ENCODE data around the gene AMTN. TPM values are rescaled to one million over a fixed set of nuclear protein-coding genes. Genes with fewer than 3 reads are reported as not detected.
"Not testable (repeated sequence)": the region's sequence is repeated elsewhere in the genome, so short reads cannot be mapped to it uniquely, and the experiment has no call there.

The AMTN gene
- polyA plus RNA-seq, 2 of the 4 experiments (the other 2 are of a cell fraction) = not detected

DNA sequence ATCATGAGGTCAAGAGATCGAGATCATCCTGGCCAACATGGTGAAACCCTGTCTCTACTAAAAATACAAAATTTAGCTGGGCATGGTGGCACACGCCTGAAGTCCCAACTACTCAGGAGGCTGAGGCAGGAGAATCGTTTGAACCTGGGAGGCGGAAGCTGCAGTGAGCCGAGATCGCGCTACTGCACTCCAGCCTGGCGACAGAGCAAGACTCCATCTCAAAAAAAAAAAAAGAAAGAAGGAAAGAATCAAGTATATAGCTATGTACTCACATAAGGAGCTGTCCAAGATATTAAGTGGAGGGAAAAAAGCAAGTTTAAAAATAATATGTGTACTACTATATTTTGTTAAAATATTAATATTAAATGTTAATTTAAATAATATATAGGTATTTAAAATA, 16.5 kb upstream of the AMTN start:
- POLR2A ChIA-PET; FAIRE-seq; H3K4me3 ChIP-seq; DNase-seq (ENCODE audit: low read depth in 1 of 2, low spot score in 1 of 2); H3K4me2 ChIP-seq; H3K9me3 ChIP-seq; H3K4me1 ChIP-seq; ATAC-seq; H3K27ac ChIP-seq; CTCF ChIA-PET: not testable (repeated sequence)
- 17% methylated on average over 8 of the region's 8 CpGs for WGBS (ENCODE audit: missing lambda C conversion rate)
- TF ChIP-seq, protein P1, sequence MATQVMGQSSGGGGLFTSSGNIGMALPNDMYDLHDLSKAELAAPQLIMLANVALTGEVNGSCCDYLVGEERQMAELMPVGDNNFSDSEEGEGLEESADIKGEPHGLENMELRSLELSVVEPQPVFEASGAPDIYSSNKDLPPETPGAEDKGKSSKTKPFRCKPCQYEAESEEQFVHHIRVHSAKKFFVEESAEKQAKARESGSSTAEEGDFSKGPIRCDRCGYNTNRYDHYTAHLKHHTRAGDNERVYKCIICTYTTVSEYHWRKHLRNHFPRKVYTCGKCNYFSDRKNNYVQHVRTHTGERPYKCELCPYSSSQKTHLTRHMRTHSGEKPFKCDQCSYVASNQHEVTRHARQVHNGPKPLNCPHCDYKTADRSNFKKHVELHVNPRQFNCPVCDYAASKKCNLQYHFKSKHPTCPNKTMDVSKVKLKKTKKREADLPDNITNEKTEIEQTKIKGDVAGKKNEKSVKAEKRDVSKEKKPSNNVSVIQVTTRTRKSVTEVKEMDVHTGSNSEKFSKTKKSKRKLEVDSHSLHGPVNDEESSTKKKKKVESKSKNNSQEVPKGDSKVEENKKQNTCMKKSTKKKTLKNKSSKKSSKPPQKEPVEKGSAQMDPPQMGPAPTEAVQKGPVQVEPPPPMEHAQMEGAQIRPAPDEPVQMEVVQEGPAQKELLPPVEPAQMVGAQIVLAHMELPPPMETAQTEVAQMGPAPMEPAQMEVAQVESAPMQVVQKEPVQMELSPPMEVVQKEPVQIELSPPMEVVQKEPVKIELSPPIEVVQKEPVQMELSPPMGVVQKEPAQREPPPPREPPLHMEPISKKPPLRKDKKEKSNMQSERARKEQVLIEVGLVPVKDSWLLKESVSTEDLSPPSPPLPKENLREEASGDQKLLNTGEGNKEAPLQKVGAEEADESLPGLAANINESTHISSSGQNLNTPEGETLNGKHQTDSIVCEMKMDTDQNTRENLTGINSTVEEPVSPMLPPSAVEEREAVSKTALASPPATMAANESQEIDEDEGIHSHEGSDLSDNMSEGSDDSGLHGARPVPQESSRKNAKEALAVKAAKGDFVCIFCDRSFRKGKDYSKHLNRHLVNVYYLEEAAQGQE (IDR thresholded peaks at IDR 0.05) = peak; percentile 55

DNA sequence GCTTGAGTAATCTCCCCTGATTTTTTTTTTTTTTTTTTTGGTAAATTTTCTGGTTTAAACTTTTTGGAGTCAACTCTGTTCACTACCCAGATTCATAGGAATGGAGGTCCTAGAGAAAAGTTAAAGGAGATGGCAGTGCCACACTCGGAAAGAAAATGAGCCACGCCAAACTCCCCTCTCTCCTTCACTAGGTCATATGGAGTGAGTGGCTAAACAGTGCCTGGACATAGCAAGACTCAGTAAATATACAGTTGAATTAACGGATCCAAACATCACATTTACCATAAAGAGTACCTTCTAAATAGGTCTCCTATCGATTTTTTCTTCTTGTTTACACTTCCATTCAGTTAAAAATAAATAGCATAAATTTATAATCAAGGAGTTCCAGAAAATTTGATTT, 13.6 kb upstream of the AMTN start:
- WGBS (ENCODE audit: missing lambda C conversion rate) = 27% methylated on average over 4 of the region's 4 CpGs
- CTCF ChIA-PET = no interaction called here
- Histone ChIP-seq H3K4me3 (no peak overlapping the region), H3K27ac (no peak overlapping the region), H3K9me3 (no peaks in the 10 kb centered on the region), H3K4me1 (no peaks in the 10 kb centered on the region), H3K4me2 (no peak overlapping the region)
- POLR2A ChIA-PET = no interaction called here
- FAIRE-seq (no peak), ATAC-seq (no peak), DNase-seq (ENCODE audit: low read depth in 1 of 2, low spot score in 1 of 2) (no peak)
- TF ChIP-seq ZFP36 (IDR thresholded peaks at IDR 0.05; ENCODE audit: borderline replicate concordance, partially characterized antibody) = no peak

DNA sequence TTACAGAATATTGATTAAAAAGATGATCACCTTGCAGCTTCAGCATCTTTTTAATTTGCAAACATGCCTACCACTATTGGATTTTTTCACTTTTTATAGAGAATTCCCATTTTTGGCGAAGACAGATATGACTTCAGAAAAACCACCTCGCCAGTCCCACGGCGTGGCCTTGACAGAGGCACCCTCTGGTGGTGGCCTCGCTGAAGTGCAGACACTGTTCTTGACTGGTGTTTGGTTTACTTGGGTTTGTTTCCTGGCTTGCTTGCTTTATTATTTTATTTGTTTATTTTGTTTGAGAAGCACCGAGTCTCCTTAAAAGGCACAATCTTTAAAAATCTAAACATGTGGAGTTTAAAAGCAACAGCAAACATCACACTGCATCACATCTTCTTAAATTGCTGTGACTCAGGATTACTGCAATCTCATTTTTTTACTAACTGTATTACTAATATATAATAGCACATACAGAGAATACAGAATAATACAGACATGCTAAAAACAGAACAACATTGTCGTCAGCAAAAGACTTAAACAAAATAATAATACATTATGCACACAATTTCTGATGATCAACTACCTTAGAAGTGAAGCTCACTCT, 13.1 kb upstream of the AMTN start:
- Histone ChIP-seq H3K27ac (no peak overlapping the region), H3K4me2 (no peak overlapping the region), H3K4me1 (no peaks in the 10 kb centered on the region), H3K9me3 (no peaks in the 10 kb centered on the region), H3K4me3 (no peak overlapping the region)
- CTCF ChIA-PET = interaction anchor here (0.6 to 1.2 kb wide), 2 partner anchors 67 to 157 kb away, joined by 3 read pairs; no protein-coding TSS in a partner anchor
- DNase-seq (ENCODE audit: low read depth in 1 of 2, low spot score in 1 of 2) = peak; percentile 13 to 44
- peak in 1 of 2 experiments; percentile 83; a peak in 3 of 6 replicates for ATAC-seq
- peak; percentile 70 to 72 for TF ChIP-seq RAD21 (conservative IDR thresholded peaks at IDR 0.05 in 1 of 2, IDR thresholded peaks at IDR 0.05 in 1 of 2)
- TF ChIP-seq CEBPB (IDR thresholded peaks at IDR 0.05) = no peak
- TF ChIP-seq, protein P2, sequence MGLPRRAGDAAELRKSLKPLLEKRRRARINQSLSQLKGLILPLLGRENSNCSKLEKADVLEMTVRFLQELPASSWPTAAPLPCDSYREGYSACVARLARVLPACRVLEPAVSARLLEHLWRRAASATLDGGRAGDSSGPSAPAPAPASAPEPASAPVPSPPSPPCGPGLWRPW (IDR thresholded peaks at IDR 0.05) = no peak
- TF ChIP-seq, protein P3, sequence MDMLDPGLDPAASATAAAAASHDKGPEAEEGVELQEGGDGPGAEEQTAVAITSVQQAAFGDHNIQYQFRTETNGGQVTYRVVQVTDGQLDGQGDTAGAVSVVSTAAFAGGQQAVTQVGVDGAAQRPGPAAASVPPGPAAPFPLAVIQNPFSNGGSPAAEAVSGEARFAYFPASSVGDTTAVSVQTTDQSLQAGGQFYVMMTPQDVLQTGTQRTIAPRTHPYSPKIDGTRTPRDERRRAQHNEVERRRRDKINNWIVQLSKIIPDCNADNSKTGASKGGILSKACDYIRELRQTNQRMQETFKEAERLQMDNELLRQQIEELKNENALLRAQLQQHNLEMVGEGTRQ (IDR thresholded peaks at IDR 0.05) = no peak
- no peak for TF ChIP-seq MAFK (IDR thresholded peaks at IDR 0.05; ENCODE audit: partially characterized antibody)
- TF ChIP-seq, protein P4, sequence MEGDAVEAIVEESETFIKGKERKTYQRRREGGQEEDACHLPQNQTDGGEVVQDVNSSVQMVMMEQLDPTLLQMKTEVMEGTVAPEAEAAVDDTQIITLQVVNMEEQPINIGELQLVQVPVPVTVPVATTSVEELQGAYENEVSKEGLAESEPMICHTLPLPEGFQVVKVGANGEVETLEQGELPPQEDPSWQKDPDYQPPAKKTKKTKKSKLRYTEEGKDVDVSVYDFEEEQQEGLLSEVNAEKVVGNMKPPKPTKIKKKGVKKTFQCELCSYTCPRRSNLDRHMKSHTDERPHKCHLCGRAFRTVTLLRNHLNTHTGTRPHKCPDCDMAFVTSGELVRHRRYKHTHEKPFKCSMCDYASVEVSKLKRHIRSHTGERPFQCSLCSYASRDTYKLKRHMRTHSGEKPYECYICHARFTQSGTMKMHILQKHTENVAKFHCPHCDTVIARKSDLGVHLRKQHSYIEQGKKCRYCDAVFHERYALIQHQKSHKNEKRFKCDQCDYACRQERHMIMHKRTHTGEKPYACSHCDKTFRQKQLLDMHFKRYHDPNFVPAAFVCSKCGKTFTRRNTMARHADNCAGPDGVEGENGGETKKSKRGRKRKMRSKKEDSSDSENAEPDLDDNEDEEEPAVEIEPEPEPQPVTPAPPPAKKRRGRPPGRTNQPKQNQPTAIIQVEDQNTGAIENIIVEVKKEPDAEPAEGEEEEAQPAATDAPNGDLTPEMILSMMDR (IDR thresholded peaks at IDR 0.05) = peak; percentile 69
- TF ChIP-seq SMC3 (IDR thresholded peaks at IDR 0.05) = peak; percentile 79
- WGBS (ENCODE audit: missing lambda C conversion rate) = under 1% methylated on average over 7 of the region's 7 CpGs
- no peak for FAIRE-seq
- POLR2A ChIA-PET = no interaction called here

DNA sequence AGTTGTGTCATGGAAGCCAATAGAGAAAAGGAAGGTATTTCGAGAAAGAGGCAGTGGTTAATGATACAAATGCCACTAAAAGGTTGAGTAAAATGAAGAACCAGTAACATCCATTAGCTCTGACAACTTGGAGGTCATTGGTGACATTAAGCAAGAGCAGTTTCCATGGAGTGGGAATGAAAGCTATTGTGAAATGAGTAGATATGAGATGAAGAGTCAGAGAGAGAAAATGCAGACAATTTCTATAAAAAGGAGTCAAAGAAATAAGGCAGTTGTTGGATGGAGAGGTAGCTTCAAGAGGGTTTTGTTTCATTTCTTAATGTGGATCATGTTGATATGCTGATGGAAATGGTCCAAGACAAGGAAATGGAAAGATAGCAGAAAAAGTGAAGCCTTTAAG, 9.6 kb upstream of the AMTN start:
- 0% methylated on average over 1 of the region's 1 CpG for WGBS (ENCODE audit: missing lambda C conversion rate)
- no peak overlapping the region for H3K27ac ChIP-seq
- H3K9me3 ChIP-seq = no peaks in the 10 kb centered on the region
- FAIRE-seq (no peak), DNase-seq (ENCODE audit: low read depth in 1 of 2, low spot score in 1 of 2) (no peak), ATAC-seq (no peak)
- H3K4me3 ChIP-seq = no peak overlapping the region
- no peak for TF ChIP-seq NR3C1 (IDR thresholded peaks at IDR 0.05)
- no peak for TF ChIP-seq ZSCAN20 (CRISPR knock-in tag; IDR thresholded peaks at IDR 0.05)
- TF ChIP-seq POLR2A (IDR thresholded peaks at IDR 0.05; ENCODE audit: low read length) = no peak
- TF ChIP-seq PHF8 (IDR thresholded peaks at IDR 0.05; ENCODE audit: borderline replicate concordance, low read depth) = no peak
- H3K4me2 ChIP-seq = no peak overlapping the region
- H3K4me1 ChIP-seq = no peaks in the 10 kb centered on the region
- POLR2A ChIA-PET = no interaction called here
- CTCF ChIA-PET = no interaction called here
